Cardiac muscle cell (in vitro differentiated cells and primary cell): ENCODE results near the gene FRAT2. TPM values are rescaled to one million over a fixed set of nuclear protein-coding genes. Genes with fewer than 3 reads are reported as not detected.

ENCODE experiments used
- polyA plus RNA-seq: library from polyadenylated mRNA; unstranded; fragments of >200 nt; fragmentation: Nextera tagmentation; extraction: Ambion mirVana; gene quantifications from 2 replicates; pipeline ENCODE4 v1.2.1, GENCODE V29; 2016
- total RNA-seq: library from RNA; depleted of rRNA; stranded (reverse); fragments of >200 nt; gene quantifications from 2 replicates; pipeline ENCODE4 v1.2.3, GENCODE V29; 2016

FRAT2 gene
- total and polyA plus RNA-seq, 2 experiments from 2014 or later = 30.1 to 30.6 TPM

Other genes starting within 250 kb of the FRAT2 start
- gene SLIT1, start 148.8 kb downstream of the FRAT2 start, total RNA-seq = 2.4 and 11.0 TPM in 2 replicates
- gene SLIT1, start 148.8 kb downstream of the FRAT2 start, polyA plus RNA-seq = 3.3 and 5.6 TPM in 2 replicates
- 7.5 and 18.7 TPM in 2 replicates for gene ARHGAP19, start 42.1 kb downstream of the FRAT2 start, total RNA-seq
- 5.3 and 15.8 TPM in 2 replicates for gene ARHGAP19, start 42.1 kb downstream of the FRAT2 start, polyA plus RNA-seq
- 12.7 and 17.3 TPM in 2 replicates for gene FRAT1, start 15.5 kb downstream of the FRAT2 start, total RNA-seq
- 12.3 and 22.8 TPM in 2 replicates for gene FRAT1, start 15.5 kb downstream of the FRAT2 start, polyA plus RNA-seq
- gene RRP12, start 66.6 kb upstream of the FRAT2 start, total RNA-seq = 14.5 and 16.2 TPM in 2 replicates
- gene RRP12, start 66.6 kb upstream of the FRAT2 start, polyA plus RNA-seq = 14.8 and 14.9 TPM in 2 replicates
- gene PGAM1, start 91.5 kb upstream of the FRAT2 start, total RNA-seq = 912 and 1,364 TPM in 2 replicates
- gene PGAM1, start 91.5 kb upstream of the FRAT2 start, polyA plus RNA-seq = 1,322 and 1,889 TPM in 2 replicates
- 33.6 and 38.3 TPM in 2 replicates for gene EXOSC1, start 111.3 kb upstream of the FRAT2 start, total RNA-seq
- 56.5 and 75.0 TPM in 2 replicates for gene EXOSC1, start 111.3 kb upstream of the FRAT2 start, polyA plus RNA-seq
- gene ZDHHC16, start 111.4 kb upstream of the FRAT2 start, total RNA-seq = 30.8 and 43.2 TPM in 2 replicates
- gene ZDHHC16, start 111.4 kb upstream of the FRAT2 start, polyA plus RNA-seq = 58.4 and 85.5 TPM in 2 replicates
- 94.0 and 124 TPM in 2 replicates for gene MMS19, start 163.7 kb upstream of the FRAT2 start, total RNA-seq
- 72.5 and 85.6 TPM in 2 replicates for gene MMS19, start 163.7 kb upstream of the FRAT2 start, polyA plus RNA-seq
- 9.5 and 13.5 TPM in 2 replicates for gene UBTD1, start 164.2 kb upstream of the FRAT2 start, total RNA-seq
- gene UBTD1, start 164.2 kb upstream of the FRAT2 start, polyA plus RNA-seq = 13.1 and 15.8 TPM in 2 replicates
- gene ANKRD2, start 238.1 kb upstream of the FRAT2 start, total RNA-seq = not detected in 2 replicates
- not detected in 2 replicates for gene ANKRD2, start 238.1 kb upstream of the FRAT2 start, polyA plus RNA-seq
- 2.1 and 3.8 TPM in 2 replicates for gene HOGA1, start 249.7 kb upstream of the FRAT2 start, total RNA-seq
- gene HOGA1, start 249.7 kb upstream of the FRAT2 start, polyA plus RNA-seq = 2.1 and 5.3 TPM in 2 replicates